OCI-LY7 (cell line): Measurements from ENCODE around the gene ITPKB. TPM values are rescaled to one million over a fixed set of nuclear protein-coding genes. Genes with fewer than 3 reads are reported as not detected.

ENCODE experiments used
- BruUV-seq: library from RNA; stranded (reverse); fragments of 400-500 nt; replicated peaks from 2 replicates; lab custom pipeline; 2021; lab: Mats Ljungman, UMichigan
- CTCF ChIA-PET: fragments of 300-600 bp; sonication (Branson Sonifier 250); formaldehyde crosslinking; loops from one replicate; lab custom pipeline; 2022; ENCODE audit warnings: antibody characterized with exemption; ENCODE audit not compliant: unreplicated experiment; lab: Charles Lee
- POLR2A ChIA-PET: fragments of 300-600 bp; sonication (Branson Sonifier 250); formaldehyde crosslinking; loops from one replicate; lab custom pipeline; 2022; ENCODE audit warnings: antibody characterized with exemption; lab: Charles Lee
- DNase-seq: peaks from one replicate; pipeline ENCODE4 v3.0.0-alpha.2; 2015; ENCODE audit warnings: low spot score
- H2AFZ ChIP-seq: fragments of 200-600 bp; sonication (generic), shearing (Covaris generic); 2 replicates; pipeline ENCODE4 v1.6.1; 2014; ENCODE audit warnings: mild to moderate bottlenecking, antibody characterized with exemption, low read length, moderate library complexity
- H3K27ac ChIP-seq: fragments of 200-600 bp; sonication (generic); 2 replicates; pipeline ENCODE4 v1.5.1; 2014; ENCODE audit warnings: mixed run types, low read depth, mild to moderate bottlenecking, moderate library complexity, low read length, inconsistent platforms; ENCODE audit not compliant: poor library complexity, severe bottlenecking
- H3K36me3 ChIP-seq: fragments of 200-600 bp; sonication (generic); 2 replicates; pipeline ENCODE4 v1.6.1; 2014; ENCODE audit warnings: mild to moderate bottlenecking, antibody characterized with exemption, low read length, moderate library complexity, mixed read lengths; ENCODE audit not compliant: insufficient read depth
- H3K4me1 ChIP-seq: fragments of 200-600 bp; sonication (generic); 2 replicates; pipeline ENCODE4 v1.5.1; 2014; ENCODE audit warnings: mild to moderate bottlenecking, low read length; ENCODE audit not compliant: insufficient read depth, poor library complexity, severe bottlenecking
- H3K4me2 ChIP-seq: fragments of 200-600 bp; sonication (generic); 2 replicates; pipeline ENCODE4 v1.6.1; 2014; ENCODE audit warnings: mild to moderate bottlenecking, low read length
- H3K4me3 ChIP-seq: fragments of 200-600 bp; sonication (generic); 2 replicates; pipeline ENCODE4 v1.5.1; 2014; ENCODE audit warnings: mild to moderate bottlenecking, low read depth, low read length; ENCODE audit not compliant: poor library complexity, severe bottlenecking
- H3K79me2 ChIP-seq: fragments of 200-600 bp; sonication (generic); 2 replicates; pipeline ENCODE4 v1.6.1; 2016; ENCODE audit warnings: low read depth, mild to moderate bottlenecking, low read length, moderate library complexity, mixed read lengths; ENCODE audit not compliant: insufficient read depth
- H3K9me2 ChIP-seq: fragments of 200-600 bp; sonication (generic); 2 replicates; pipeline ENCODE4 v1.6.1; 2016; ENCODE audit warnings: mild to moderate bottlenecking, low read length, mixed read lengths; ENCODE audit not compliant: insufficient read depth
- H3K9me3 ChIP-seq: fragments of 200-600 bp; sonication (generic); 2 replicates; pipeline ENCODE4 v1.6.1; 2014; ENCODE audit warnings: mild to moderate bottlenecking, mixed run types, low read length, mixed read lengths
- H4K20me1 ChIP-seq: fragments of 200-600 bp; sonication (generic); 2 replicates; pipeline ENCODE4 v1.6.1; 2014; ENCODE audit warnings: mild to moderate bottlenecking, antibody characterized with exemption, low read length, moderate library complexity, mixed read lengths; ENCODE audit not compliant: insufficient read depth
- CTCF ChIP-seq: fragments of 200-600 bp; sonication (generic); conservative IDR thresholded peaks from 2 replicates; pipeline ENCODE4 v1.5.1; 2014; ENCODE audit warnings: mild to moderate bottlenecking, antibody characterized with exemption, low read length, moderate library complexity, mixed read lengths
- EZH2phosphoT487 ChIP-seq: fragments of 200-600 bp; sonication (generic); IDR thresholded peaks from 2 replicates; pipeline ENCODE4 v1.6.1; 2018; ENCODE audit warnings: low read depth, borderline replicate concordance, mild to moderate bottlenecking, mixed run types, antibody characterized with exemption, low read length, moderate library complexity, mixed read lengths
- intact Hi-C: fragments of 100-400 bp; cut with micrococcal nuclease; formaldehyde crosslinking; loops from one replicate; pipeline ENCODE4 v1.10.0; 2022; ENCODE audit not compliant: unreplicated experiment
- total RNA-seq, 2 experiments: library from RNA; depleted of rRNA in 1 of 2; stranded (reverse); fragments of >200 nt in 1 of 2; shearing (Covaris generic) in 1 of 2; gene quantifications; 2 replicates each; pipeline ENCODE4 v1.2.3, GENCODE V29; 2014 to 2022

The ITPKB gene
- total RNA-seq, 2 experiments from 2014 or later = 20.5 to 33.3 TPM

- Histone ChIP-seq H3K27ac (peak overlapping the region; percentile 98), H3K9me2 (no peaks in the 10 kb centered on the region), H3K79me2 (peaks cover 75% of the 10 kb centered on the region; the same call in 1 of the 2 replicates), H3K4me3 (peak overlapping the region; percentile 14), H3K4me1 (peaks cover 100% of the 10 kb centered on the region), H3K36me3 (peaks cover 22% of the 10 kb centered on the region; the same call in 1 of the 2 replicates), H2AFZ (no peak overlapping the region), H4K20me1 (no peaks in the 10 kb centered on the region), H3K4me2 (peak overlapping the region; percentile 98), H3K9me3 (no peaks in the 10 kb centered on the region)
- intact Hi-C loops = loop anchor here (5.0 kb wide), 1 partner anchor 275 kb away; the partner anchor contains the start of gene PARP1
- BruUV-seq = no TSS peak
- TF ChIP-seq CTCF (no peak), EZH2phosphoT487 (no peak)
- no peak for DNase-seq
- POLR2A ChIA-PET = interaction anchor here (0.5 to 2.8 kb wide), 16 partner anchors 9 to 1218 kb away, joined by 3 to 19 read pairs (median 4); partner anchors contain the start of gene ITPKB
- CTCF ChIA-PET = interaction anchor here (0.6 to 1.2 kb wide), 6 partner anchors 14 to 38 kb away, joined by 3 read pairs; no protein-coding TSS in a partner anchor
These were observed 57.2 kb downstream of the ITPKB start for GRCh38 chr1:226681652-226682493.

GRCh38 chr1:226680653-226681052, 58.4 kb downstream of the ITPKB start:
- Histone ChIP-seq H3K4me3 (peak overlapping the region; percentile 47), H3K79me2 (peaks cover 76% of the 10 kb centered on the region; the same call in 1 of the 2 replicates), H3K4me2 (peak overlapping the region; percentile 98), H2AFZ (peak overlapping the region; percentile 1; the same call in 1 of the 2 replicates), H3K27ac (peak overlapping the region; percentile 98), H4K20me1 (no peaks in the 10 kb centered on the region), H3K4me1 (peaks cover 100% of the 10 kb centered on the region), H3K9me3 (no peaks in the 10 kb centered on the region), H3K36me3 (peaks cover 19% of the 10 kb centered on the region; the same call in 1 of the 2 replicates), H3K9me2 (no peaks in the 10 kb centered on the region)
- POLR2A ChIA-PET = interaction anchor here (1.1 to 10.9 kb wide), 10 partner anchors 9 to 61 kb away, joined by 3 to 125 read pairs (median 4); no protein-coding TSS in a partner anchor
- intact Hi-C loops = loop anchor here (5.0 kb wide), 1 partner anchor 273 kb away; the partner anchor contains the start of gene PARP1
- no peak for DNase-seq
- CTCF ChIA-PET = interaction anchor here (1.2 to 1.8 kb wide), 3 partner anchors 15 to 19 kb away, joined by 3 to 5 read pairs (median 5); no protein-coding TSS in a partner anchor
- BruUV-seq = no TSS peak
- TF ChIP-seq CTCF = no peak
- TF ChIP-seq EZH2phosphoT487 = no peak
